HG02943 (cell line): ENCODE results near the gene YRDC.
A peak's percentile ranks its signal among the peaks of the same experiment; 100 is the strongest.

Experiments used
- ATAC-seq: cut with Tn5 transposase; IDR thresholded peaks from one replicate; pipeline ENCODE4 v1.9.1; 2021; ENCODE audit warnings: mild to moderate bottlenecking, low read depth, moderate library complexity; ENCODE audit not compliant: unreplicated experiment

The YRDC gene

GRCh38 chr1:37822906-37823815 is 15.2 kb upstream of the YRDC start:
- no peak for ATAC-seq

DNA sequence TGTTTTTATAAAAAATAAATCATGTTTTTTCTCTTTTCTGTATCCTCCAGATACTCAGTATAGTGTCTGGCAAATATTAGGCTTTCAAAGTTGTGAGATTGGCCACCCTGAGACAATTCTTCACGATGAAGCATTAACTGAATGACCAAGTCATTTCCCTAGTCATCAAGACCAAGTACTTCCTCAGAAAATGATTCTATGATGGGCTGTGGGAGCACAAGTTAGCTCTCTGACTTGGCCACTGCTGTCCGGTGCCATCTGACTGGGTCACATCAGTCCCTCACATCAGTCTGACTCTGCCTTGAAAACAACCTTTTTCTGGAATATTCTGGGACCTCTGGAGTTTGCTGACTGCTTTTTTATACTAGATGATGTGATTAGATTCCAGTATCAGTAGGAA is 13.5 kb upstream of the YRDC start:
- ATAC-seq = no peak

DNA sequence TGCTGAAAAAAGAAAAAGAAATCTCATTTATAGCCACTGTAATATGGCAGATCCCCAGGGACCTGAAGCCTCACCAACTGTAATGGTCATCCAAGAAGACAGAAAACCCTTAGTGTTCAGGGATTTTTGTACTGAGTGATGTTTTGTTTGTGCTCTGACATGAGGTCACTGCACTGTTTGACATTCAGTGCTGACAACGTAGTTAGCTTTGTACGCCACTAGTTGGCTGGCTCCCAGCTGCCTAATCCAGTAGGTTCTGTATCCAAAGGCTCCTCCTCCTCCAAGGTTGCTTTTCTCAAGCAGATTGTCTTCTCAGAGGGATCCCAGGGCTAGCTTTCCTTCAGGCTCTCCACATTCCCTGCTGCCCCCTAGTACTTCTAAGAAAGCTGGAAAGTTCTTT is 9.5 kb upstream of the YRDC start:
- ATAC-seq = no peak

GRCh38 chr1:37814252-37814651 is 6.2 kb upstream of the YRDC start:
- no peak for ATAC-seq

GRCh38 chr1:37813529-37814145 is 5.6 kb upstream of the YRDC start:
- ATAC-seq = no peak

- no peak for ATAC-seq
Measured at GRCh38 chr1:37811027-37811655, 3.1 kb upstream of the YRDC start.

DNA sequence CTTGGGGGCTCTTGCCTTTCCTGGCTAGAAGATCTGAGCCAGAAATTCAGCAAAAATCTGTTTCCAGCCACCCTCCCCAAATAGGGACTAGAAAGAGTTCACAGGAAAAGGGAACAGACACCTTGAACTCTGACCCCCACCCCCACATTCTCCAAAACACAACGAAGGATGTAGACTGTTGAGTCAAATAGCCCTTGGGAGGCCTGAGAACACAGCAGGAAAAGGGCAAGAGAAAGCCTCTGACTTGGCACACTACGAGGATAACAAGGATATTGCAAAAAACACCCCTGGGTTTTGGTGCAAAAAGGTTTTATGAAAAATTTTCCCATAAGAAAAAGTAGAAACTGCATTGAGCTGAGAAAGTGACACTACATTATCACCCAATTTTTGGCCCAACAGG is 1.9 kb upstream of the YRDC start:
- ATAC-seq = no peak

DNA sequence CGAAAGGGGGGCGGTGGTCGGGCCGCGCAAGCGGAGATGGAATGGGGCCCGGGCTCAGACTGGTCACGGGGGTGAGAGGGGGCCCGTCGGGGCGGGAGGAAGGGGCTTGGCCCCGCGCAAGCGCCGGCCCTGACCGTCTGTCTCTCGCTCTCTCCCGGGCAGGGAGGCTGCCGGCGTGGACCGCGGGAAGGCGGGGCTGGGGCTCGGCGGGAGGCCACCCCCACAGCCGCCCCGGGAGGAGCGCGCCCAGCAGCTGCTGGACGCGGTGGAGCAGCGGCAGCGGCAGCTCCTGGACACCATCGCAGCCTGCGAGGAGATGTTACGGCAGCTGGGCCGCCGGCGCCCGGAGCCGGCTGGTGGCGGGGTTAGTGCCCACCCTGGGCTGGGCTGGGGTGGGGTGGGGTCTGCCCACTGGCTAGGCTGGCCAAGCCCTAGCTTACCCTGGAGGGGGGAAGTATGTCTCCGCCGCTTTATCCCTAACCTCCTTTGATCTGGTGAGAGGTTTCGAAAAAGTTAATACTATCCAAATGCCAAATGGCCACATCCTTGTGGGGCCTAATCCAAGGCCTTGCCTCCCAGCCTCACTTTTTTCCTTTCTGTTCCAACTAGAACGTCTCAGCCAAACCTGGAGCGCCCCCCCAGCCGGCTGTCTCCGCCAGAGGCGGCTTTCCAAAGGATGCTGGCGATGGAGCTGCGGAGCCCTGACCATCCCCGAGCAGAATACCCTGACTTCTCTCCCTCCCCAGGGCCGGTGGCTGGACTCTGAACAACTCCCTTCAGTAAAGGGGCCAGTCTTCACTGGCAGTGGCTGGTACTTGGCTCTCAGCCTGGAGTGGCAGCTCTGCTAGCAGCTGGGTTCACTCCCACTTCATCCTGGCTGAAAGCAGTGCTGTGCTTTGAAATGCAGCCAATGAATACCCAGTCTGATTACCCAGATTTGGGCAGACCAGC is 636 bp upstream of the YRDC start:
- ATAC-seq = peak; percentile 21

DNA sequence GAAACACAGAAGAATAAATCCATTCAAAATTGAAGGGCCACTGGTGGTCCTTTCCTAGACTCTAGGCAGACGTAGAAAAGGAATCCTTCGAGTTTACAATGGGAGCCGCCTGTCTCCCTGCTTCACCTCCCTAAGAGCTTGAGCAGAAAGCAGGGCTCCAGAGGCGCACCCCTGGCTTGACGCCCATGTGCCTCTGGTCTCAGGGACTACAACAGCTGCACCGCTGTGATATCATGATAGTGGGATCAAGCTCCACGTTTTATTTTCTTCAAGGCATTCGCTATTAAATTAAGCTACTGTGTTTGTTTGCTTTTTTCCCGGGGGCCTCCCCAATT is 821 bp downstream of the YRDC start:
- ATAC-seq = no peak

- no peak for ATAC-seq
Measured at GRCh38 chr1:37802439-37802838, 5.6 kb downstream of the YRDC start.

- no peak for ATAC-seq
Measured at GRCh38 chr1:37797750-37798345, 10.2 kb downstream of the YRDC start.

- no peak for ATAC-seq
Measured at GRCh38 chr1:37795340-37796125, 12.5 kb downstream of the YRDC start.

DNA sequence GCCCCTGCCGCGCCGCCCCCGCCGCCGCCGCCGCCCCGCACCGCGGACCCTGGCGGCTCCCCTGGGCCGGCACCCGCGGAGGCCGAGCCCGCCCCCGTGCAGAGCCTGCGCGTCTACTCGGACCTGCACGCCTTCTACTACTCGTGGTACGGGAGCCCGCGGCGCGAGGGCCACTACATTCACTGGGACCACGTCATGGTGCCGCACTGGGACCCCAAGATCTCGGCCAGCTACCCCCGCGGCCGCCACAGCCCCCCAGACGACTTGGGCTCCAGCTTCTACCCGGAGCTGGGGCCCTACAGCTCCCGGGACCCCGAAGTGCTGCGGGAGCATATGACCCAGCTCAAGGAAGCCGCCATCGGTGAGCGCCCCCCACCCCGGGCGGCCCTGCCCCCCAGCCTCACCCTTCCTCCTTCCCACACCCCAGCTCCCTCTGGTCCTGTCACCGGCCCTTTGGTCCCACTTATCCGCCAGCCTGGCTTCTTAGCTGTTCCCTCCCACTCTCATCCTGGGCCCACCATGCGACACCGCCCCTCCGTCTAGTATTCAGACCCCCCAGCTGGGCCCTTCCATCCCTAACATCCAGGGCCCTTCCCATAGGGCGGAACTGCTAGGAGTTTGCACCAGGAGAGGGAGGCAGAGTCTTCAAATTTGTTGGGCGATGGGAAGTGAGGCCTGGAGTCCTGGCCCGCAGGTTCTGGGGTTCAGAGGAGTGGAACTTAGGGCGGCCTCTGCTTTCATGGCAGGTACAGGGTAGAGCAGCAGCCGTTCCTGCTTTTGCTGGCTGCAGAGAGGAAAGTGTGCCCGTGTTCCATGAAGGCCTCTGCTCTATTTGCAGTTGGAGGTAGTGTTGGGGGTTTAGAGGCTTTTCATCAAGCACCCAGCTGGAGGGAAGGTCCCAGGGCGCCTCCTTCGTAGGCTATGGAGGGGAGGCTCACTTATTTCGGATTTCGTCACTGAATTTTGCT is 13.4 kb downstream of the YRDC start:
- ATAC-seq = no peak

GRCh38 chr1:37793773-37794371 is 14.1 kb downstream of the YRDC start, which contains the start of gene MANEAL:
Gene MANEAL, plus strand, starts transcription at chr1:37793847. Its CDS starts 336 bp downstream, at chr1:37794183.
- ATAC-seq = no peak

DNA sequence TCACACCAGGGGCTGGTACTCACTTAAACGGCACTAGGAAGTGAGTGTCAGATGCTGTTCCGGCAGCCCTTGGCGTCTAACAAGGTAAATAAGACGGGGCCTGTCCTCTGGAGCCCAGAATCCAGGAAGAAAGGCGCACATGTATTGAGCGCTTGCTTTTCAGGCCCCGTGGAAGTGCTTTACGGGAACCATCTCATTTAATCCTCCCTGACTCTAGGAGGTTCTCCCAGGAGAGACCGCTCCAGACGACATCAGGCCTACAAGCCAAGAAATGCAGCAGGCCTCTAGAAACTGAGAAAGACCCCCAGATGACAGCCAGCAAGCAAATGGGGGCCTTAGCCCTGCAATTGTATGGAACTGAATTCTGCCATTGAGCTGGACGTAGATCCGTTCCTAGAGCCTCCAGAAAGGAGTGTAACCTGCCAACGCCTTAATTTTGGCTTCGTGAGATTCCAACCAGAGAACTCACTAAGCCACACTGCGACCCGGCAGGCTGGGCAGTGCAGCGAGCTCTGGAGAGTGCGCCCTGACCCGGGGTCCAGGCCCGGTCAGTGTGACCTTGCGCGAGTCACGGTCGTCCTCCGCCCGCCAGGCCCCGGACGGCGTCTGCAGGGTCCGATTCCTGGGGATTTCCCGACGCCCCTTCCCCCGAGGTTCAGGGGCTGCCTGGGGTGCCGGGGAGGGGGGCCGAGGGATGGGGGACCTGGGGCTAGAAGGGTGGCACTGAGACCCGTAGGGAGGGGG is 14.9 kb downstream of the YRDC start:
- ATAC-seq = no peak

DNA sequence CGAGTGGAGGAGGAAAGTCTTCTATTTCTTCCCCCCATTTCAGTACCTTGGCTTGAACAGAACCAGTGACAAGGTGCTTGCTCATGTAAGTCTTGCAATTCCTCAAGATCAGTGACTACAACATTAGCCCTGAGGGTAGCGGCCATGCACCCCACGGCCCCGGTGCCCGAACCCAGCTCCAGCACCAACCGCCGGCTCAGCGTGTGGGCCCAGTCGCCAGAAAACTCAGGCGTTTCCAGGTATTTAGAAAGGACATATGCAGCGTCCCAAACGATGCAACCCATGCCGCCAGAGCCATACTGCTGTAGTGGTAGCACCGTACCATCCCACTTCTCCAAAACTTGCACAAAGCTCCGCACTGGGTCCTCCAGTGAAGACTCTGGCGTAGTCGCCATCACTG is 25.5 kb downstream of the YRDC start:
- no peak for ATAC-seq

- ATAC-seq = no peak
Measured at GRCh38 chr1:37778654-37779053, 29.4 kb downstream of the YRDC start.
